H1 (cell line): ENCODE data around the gene TBCE. TPM values are rescaled to one million over a fixed set of nuclear protein-coding genes. Genes with fewer than 3 reads are reported as not detected.

Experiments
- CTCF ChIA-PET: fragments of 300-600 bp; sonication (Branson Sonifier 250); formaldehyde crosslinking; loops from one replicate; lab custom pipeline; 2021; ENCODE audit not compliant: partially characterized antibody; lab: Charles Lee
- POLR2A ChIA-PET: fragments of 300-600 bp; sonication (Branson Sonifier 250); formaldehyde crosslinking; loops from one replicate; lab custom pipeline; 2021; ENCODE audit warnings: inconsistent platforms; ENCODE audit not compliant: partially characterized antibody; lab: Charles Lee
- DNase-seq, 2 experiments: peaks; one replicate each; pipeline versions ENCODE4 v3.0.0 to v3.0.0-alpha.2; 2010 to 2022; ENCODE audit warnings: low spot score in 2 of 2, low read depth in 1 of 2, mixed read lengths in 1 of 2
- FAIRE-seq: peaks from 2 replicates; lab custom pipeline; 2011; peaks lifted over from hg19 to GRCh38; lab: Jason Lieb, UNC
- H2AFZ ChIP-seq: 2 replicates; pipeline ENCODE4 v1.8.1; 2012; ENCODE audit warnings: low read length, inconsistent platforms
- H2AK5ac ChIP-seq: 2 replicates; pipeline ENCODE4 v1.6.1; 2013; ENCODE audit warnings: low read depth, low read length
- H2BK120ac ChIP-seq: replicated peaks from 2 replicates; pipeline ENCODE3; 2013; ENCODE audit warnings: low read depth, low read length, inconsistent platforms
- H2BK12ac ChIP-seq: 2 replicates; pipeline ENCODE4 v1.6.1; 2013; ENCODE audit warnings: low read depth, low read length
- H2BK15ac ChIP-seq: 2 replicates; pipeline ENCODE4 v1.6.1; 2013; ENCODE audit warnings: low read length
- H2BK20ac ChIP-seq: 2 replicates; pipeline ENCODE4 v1.6.1; 2013; ENCODE audit warnings: low read length
- H2BK5ac ChIP-seq: 2 replicates; pipeline ENCODE4 v1.6.1; 2013; ENCODE audit warnings: low read depth, low read length
- H3K14ac ChIP-seq: 2 replicates; pipeline ENCODE4 v1.6.1; 2013; ENCODE audit warnings: inconsistent platforms; ENCODE audit not compliant: insufficient read length
- H3K18ac ChIP-seq: 2 replicates; pipeline ENCODE4 v1.6.1; 2013; ENCODE audit warnings: low read length; ENCODE audit errors: extremely low read depth
- H3K23ac ChIP-seq: 2 replicates; pipeline ENCODE4 v1.6.1; 2013; ENCODE audit warnings: inconsistent platforms; ENCODE audit not compliant: insufficient read length
- H3K23me2 ChIP-seq: 2 replicates; pipeline ENCODE4 v1.6.1; 2013; ENCODE audit warnings: low read depth, low read length
- H3K27ac ChIP-seq: 2 replicates; pipeline ENCODE4 v1.6.1; 2011; ENCODE audit warnings: low read depth, low read length, inconsistent platforms
- H3K27me3 ChIP-seq, 4 experiments: replicated peaks in 1 of 4; 1 replicate in 1 of 4; 2 replicates in 3 of 4; pipeline versions ENCODE4 v1.6.1 to v1.8.1; 2011 to 2013; ENCODE audit warnings: low read length in 3 of 4, mild to moderate bottlenecking in 3 of 4, inconsistent platforms in 2 of 4, mixed read lengths in 2 of 4, moderate library complexity in 1 of 4; ENCODE audit not compliant: control insufficient read depth in 3 of 4, insufficient read depth in 3 of 4; ENCODE audit errors: extremely low read depth in 1 of 4
- H3K36me3 ChIP-seq, 4 experiments: 2 replicates each; pipeline versions ENCODE4 v1.6.1 to v1.8.1; 2011 to 2013; ENCODE audit warnings: mild to moderate bottlenecking in 4 of 4, low read length in 3 of 4, moderate library complexity in 2 of 4, control low read depth in 1 of 4, inconsistent platforms in 1 of 4; ENCODE audit not compliant: insufficient read depth in 4 of 4, control insufficient read depth in 2 of 4
- H3K4ac ChIP-seq: replicated peaks from 2 replicates; pipeline ENCODE3; 2013; ENCODE audit warnings: low read length, low read depth, mixed read lengths, inconsistent platforms; ENCODE audit not compliant: insufficient read length
- H3K4me1 ChIP-seq, 4 experiments: replicated peaks in 1 of 4; 1 replicate in 1 of 4; 2 replicates in 3 of 4; pipeline versions ENCODE4 v1.6.1 to v1.8.1; 2011 to 2013; ENCODE audit warnings: low read length in 3 of 4, inconsistent platforms in 2 of 4, mixed read lengths in 1 of 4; ENCODE audit not compliant: insufficient read depth in 4 of 4, control insufficient read depth in 3 of 4
- H3K4me2 ChIP-seq, 2 experiments: 2 replicates each; pipeline versions ENCODE4 v1.6.1 to v1.8.1; 2011 to 2013; ENCODE audit warnings: low read depth in 2 of 2, low read length in 2 of 2, control low read depth in 1 of 2, inconsistent platforms in 1 of 2, mild to moderate bottlenecking in 1 of 2; ENCODE audit not compliant: insufficient read depth in 1 of 2
- H3K4me3 ChIP-seq, 4 experiments: fragments of 200-600, 300-600 bp in 1 of 4; sonication (generic), shearing (Covaris generic), sonication (Bioruptor Twin) in 1 of 4; 2 replicates each; pipeline versions ENCODE4 v1.5.1 to v1.8.1; 2011 to 2016; ENCODE audit warnings: low read length in 4 of 4, low read depth in 3 of 4, control low read depth in 2 of 4, inconsistent platforms in 2 of 4, mild to moderate bottlenecking in 2 of 4, mixed read lengths in 1 of 4, moderate library complexity in 1 of 4; ENCODE audit not compliant: insufficient read depth in 2 of 4; ENCODE audit errors: extremely low read depth in 1 of 4
- H3K56ac ChIP-seq: replicated peaks from 2 replicates; pipeline ENCODE3; 2013; ENCODE audit warnings: low read depth, mild to moderate bottlenecking, mixed read lengths, low read length, inconsistent platforms; ENCODE audit not compliant: insufficient read length
- H3K79me1 ChIP-seq: 2 replicates; pipeline ENCODE4 v1.6.1; 2013; ENCODE audit warnings: low read depth, low read length, control low read depth
- H3K79me2 ChIP-seq, 2 experiments: 2 replicates each; pipeline versions ENCODE4 v1.6.1 to v1.8.1; 2012 to 2013; ENCODE audit warnings: low read length in 2 of 2, mild to moderate bottlenecking in 2 of 2, inconsistent platforms in 1 of 2; ENCODE audit not compliant: insufficient read depth in 2 of 2, control insufficient read depth in 1 of 2
- H3K9ac ChIP-seq, 4 experiments: replicated peaks in 1 of 4; 1 replicate in 1 of 4; 2 replicates in 3 of 4; pipeline versions ENCODE4 v1.6.1 to v1.8.1; 2011 to 2013; ENCODE audit warnings: low read depth in 3 of 4, low read length in 3 of 4, control low read depth in 2 of 4, mild to moderate bottlenecking in 2 of 4, moderate library complexity in 2 of 4, inconsistent platforms in 1 of 4; ENCODE audit errors: extremely low read depth in 1 of 4
- H3K9me3 ChIP-seq, 2 experiments: 2 replicates each; pipeline versions ENCODE4 v1.6.1 to v1.8.1; 2012 to 2013; ENCODE audit warnings: mild to moderate bottlenecking in 2 of 2, moderate library complexity in 2 of 2, control low read depth in 1 of 2, inconsistent platforms in 1 of 2, low read depth in 1 of 2, low read length in 1 of 2, mixed read lengths in 1 of 2; ENCODE audit not compliant: insufficient read depth in 2 of 2
- H4K20me1 ChIP-seq, 2 experiments: replicated peaks in 1 of 2; 2 replicates each; pipeline versions ENCODE3 to v1.8.1; 2011 to 2013; ENCODE audit warnings: inconsistent platforms in 2 of 2, low read length in 2 of 2, mild to moderate bottlenecking in 1 of 2; ENCODE audit not compliant: insufficient read depth in 2 of 2, control insufficient read depth in 1 of 2
- H4K5ac ChIP-seq: 2 replicates; pipeline ENCODE4 v1.6.1; 2013; ENCODE audit warnings: low read length, low read depth, mixed read lengths, inconsistent platforms; ENCODE audit not compliant: insufficient read length
- H4K8ac ChIP-seq: 2 replicates; pipeline ENCODE4 v1.8.0; 2013; ENCODE audit warnings: mild to moderate bottlenecking, moderate library complexity, low read length, inconsistent platforms; ENCODE audit not compliant: insufficient read depth; ENCODE audit errors: extremely low read depth
- H4K91ac ChIP-seq: replicated peaks from 2 replicates; pipeline ENCODE3; 2013; ENCODE audit warnings: low read length, mixed read lengths, inconsistent platforms; ENCODE audit not compliant: insufficient read length
- CHD2 ChIP-seq: IDR thresholded peaks from 2 replicates; pipeline ENCODE4 v1.6.1; 2012; ENCODE audit warnings: low read length, improper control_type of control experiment
- E2F6 ChIP-seq: IDR thresholded peaks from 2 replicates; pipeline ENCODE4 v1.6.1; 2012; ENCODE audit warnings: inconsistent platforms
- POLR2A ChIP-seq, 2 experiments: IDR thresholded peaks; 1 replicate in 1 of 2; 2 replicates in 1 of 2; pipeline ENCODE4 v1.6.1; 2011; ENCODE audit warnings: low read depth in 2 of 2, low read length in 2 of 2, mild to moderate bottlenecking in 2 of 2; ENCODE audit errors: control extremely low read depth in 1 of 2
- RBBP5 ChIP-seq: IDR thresholded peaks from 2 replicates; pipeline ENCODE4 v1.7.1; 2012; ENCODE audit warnings: low read depth, mild to moderate bottlenecking, inconsistent platforms, low read length, moderate library complexity, borderline replicate concordance
- WGBS, 2 experiments: shearing (Covaris generic) in 1 of 2; methylation state at CpG; one replicate each; pipeline versions ENCODE4 v1.1.6 to v1.1.7; 2013 to 2015; ENCODE audit warnings: low lambda C conversion rate in 2 of 2, mixed read lengths in 2 of 2, inconsistent platforms in 1 of 2, low coverage in 1 of 2, missing lambda C conversion rate in 1 of 2; ENCODE audit not compliant: insufficient replicate concordance in 2 of 2, insufficient coverage in 1 of 2, insufficient read length in 1 of 2; ENCODE audit errors: extremely low coverage in 1 of 2, missing lambda C conversion rate in 1 of 2; 5-methylcytosine and 5-hydroxymethylcytosine counted together
- polyA plus RNA-seq, 7 experiments: library from polyadenylated mRNA; depleted of rRNA in 3 of 7; stranded (reverse) in 5 of 7; unstranded in 2 of 7; fragments of >200 nt in 5 of 7; fragments of 200-250 nt in 2 of 7; gene quantifications; 1 replicate in 5 of 7; 2 replicates in 1 of 7; 4 replicates in 1 of 7; pipeline versions ENCODE4 v1.2.1 to v1.2.3, GENCODE V29; 2011 to 2013; ENCODE audit warnings: missing spikeins in 2 of 7, mixed read lengths in 2 of 7
- total RNA-seq: library from RNA; stranded (reverse); fragmentation: NEBNext Ultra II Directional; extraction: Animal tissue kit (Norgen Biotek cat#: 25700); gene quantifications from 2 replicates; pipeline ENCODE4 v1.2.1, GENCODE V29; 2021

The TBCE gene
- total and polyA plus RNA-seq, 2 of the 8 experiments (the other 6 are each of a cell fraction or from before 2014, with no cell fraction given) = 22.7 to 42.9 TPM

GRCh38 chr1:235461954-235462353 is 94.7 kb downstream of the TBCE start:
- ChIA-PET CTCF (no interaction called here), POLR2A (no interaction called here)
- H2BK20ac ChIP-seq = no peak overlapping the region
- FAIRE-seq (no peak), DNase-seq (no peak)
- H3K4ac ChIP-seq = no peak overlapping the region
- no peak overlapping the region for H3K27ac ChIP-seq
- H3K4me2 ChIP-seq = no peak overlapping the region
- TF ChIP-seq CHD2 (no peak), E2F6 (no peak), POLR2A (IDR thresholded peaks at IDR 0.05; ENCODE audit: control extremely low read depth in 1 of 2, low read depth in 2 of 2, low read length in 2 of 2) (no peak), RBBP5 (no peak)
- no peak overlapping the region for H4K5ac ChIP-seq
- H2BK120ac ChIP-seq = no peak overlapping the region
- H3K9me3 ChIP-seq = no peaks in the 10 kb centered on the region
- no peaks in the 10 kb centered on the region for H4K20me1 ChIP-seq
- 93% methylated on average over 1 of the region's 1 CpG; no CpG with 5 or more reads in 1 of the 2 experiments for WGBS, 2 experiments
- no peak overlapping the region for H3K14ac ChIP-seq
- no peak overlapping the region for H2BK5ac ChIP-seq
- no peak overlapping the region for H4K91ac ChIP-seq
- H3K18ac ChIP-seq = no peak overlapping the region
- no peak overlapping the region for H4K8ac ChIP-seq
- no peak overlapping the region for H3K23ac ChIP-seq
- no peaks in the 10 kb centered on the region for H3K27me3 ChIP-seq
- no peaks in the 10 kb centered on the region for H3K4me1 ChIP-seq
- no peak overlapping the region for H3K4me3 ChIP-seq
- H3K56ac ChIP-seq = no peak overlapping the region
- no peak overlapping the region for H3K9ac ChIP-seq
- no peaks in the 10 kb centered on the region for H3K79me2 ChIP-seq
- no peaks in the 10 kb centered on the region for H3K79me1 ChIP-seq
- no peak overlapping the region for H2BK15ac ChIP-seq
- H2AK5ac ChIP-seq = no peak overlapping the region
- no peak overlapping the region for H2AFZ ChIP-seq
- H3K23me2 ChIP-seq = no peaks in the 10 kb centered on the region
- peaks cover 0 to 17% (median 0%) of the 10 kb centered on the region in 4 experiments; a peak in 3 of 8 replicates for H3K36me3 ChIP-seq
- H2BK12ac ChIP-seq = no peak overlapping the region
